ENCODE results near the gene CLGN. TPM values are rescaled to one million over a fixed set of nuclear protein-coding genes. Genes with fewer than 3 reads are reported as not detected.

CLGN gene
- total and polyA plus RNA-seq, 2 of the 13 experiments (the other 11 are each of a cell fraction or from before 2014, with no cell fraction given): 7.2 to 17.0 TPM

- BruUV-seq (replicated peaks): no TSS peak
- Histone ChIP-seq H3K27ac (ENCODE audit: extremely low read length, insufficient read depth, low read length) (no peak overlapping the region), H3K9me3 (ENCODE audit: low read length) (no peaks in the 10 kb centered on the region), H3K4me3 (replicated peaks in 1 of 3; ENCODE audit: insufficient read depth in 1 of 3, low read depth in 2 of 3, low read length in 3 of 3) (no peak overlapping the region), H3K4me1 (ENCODE audit: insufficient read depth, low read length) (no peaks in the 10 kb centered on the region), H3K36me3 (replicated peaks in 1 of 2; ENCODE audit: control insufficient read depth in 1 of 2, insufficient read depth in 2 of 2, low read length in 2 of 2) (no peaks in the 10 kb centered on the region), H2AFZ (ENCODE audit: low read length) (no peak overlapping the region), H3K4me2 (ENCODE audit: low read depth, low read length) (no peak overlapping the region), H3K9ac (ENCODE audit: insufficient read depth, low read depth, low read length) (no peak overlapping the region), H3K79me2 (ENCODE audit: insufficient read depth, low read length) (no peaks in the 10 kb centered on the region), H4K20me1 (ENCODE audit: insufficient read depth, low read length) (no peaks in the 10 kb centered on the region), H3K27me3 (ENCODE audit: control insufficient read depth in 1 of 2, insufficient read depth in 2 of 2, low read length in 2 of 2) (0 out of 5 replicates have a peak, but pooled peaks cover 0 to 2% of the 10 kb centered on the region in 2 experiments)
- POLR2A ChIA-PET: no interaction called here
- no peak for DNase-seq (ENCODE audit: low spot score)
- CTCF ChIA-PET (ENCODE audit: low intra/inter-chr PET ratio, low total read pairs): no interaction called here
- no peak for FAIRE-seq
- no peak for ATAC-seq
- in situ Hi-C loops (cut with HindIII; ENCODE audit: extremely low pct_ligation_motif_present, low pct_unique_long_range_greater_than_20kb): no loop called here
- intact Hi-C loops (cut with micrococcal nuclease; ENCODE audit: unreplicated experiment): loop anchor here (10.0 kb wide), 1 partner anchor 987 kb away; no protein-coding TSS in a partner anchor
- WGBS (ENCODE audit: low lambda C conversion rate): 4% methylated on average over 3 of the region's 3 CpGs
- TF ChIP-seq ZSCAN20 (CRISPR knock-in tag; IDR thresholded peaks at IDR 0.05; ENCODE audit: borderline replicate concordance) (no peak), MED1 (CRISPR knock-in tag; IDR thresholded peaks at IDR 0.05) (no peak), BRD4 (CRISPR knock-in tag; IDR thresholded peaks at IDR 0.05) (no peak), HOXA9 (CRISPR knock-in tag; IDR thresholded peaks at IDR 0.05; ENCODE audit: borderline replicate concordance) (no peak), RBFOX2 (IDR thresholded peaks at IDR 0.05; ENCODE audit: low read depth, low read length) (no peak), RELA (CRISPR knock-in tag; IDR thresholded peaks at IDR 0.05) (no peak), IKZF5 (CRISPR knock-in tag; IDR thresholded peaks at IDR 0.05) (no peak), RAD21 (CRISPR knock-in tag; IDR thresholded peaks at IDR 0.05) (no peak), FOXP4 (CRISPR knock-in tag; IDR thresholded peaks at IDR 0.05) (no peak), ZNF619 (CRISPR knock-in tag; IDR thresholded peaks at IDR 0.05) (no peak), JDP2 (CRISPR knock-in tag; IDR thresholded peaks at IDR 0.05; ENCODE audit: borderline replicate concordance) (no peak), SRSF4 (IDR thresholded peaks at IDR 0.05; ENCODE audit: low read depth, low read length, poor library complexity, severe bottlenecking) (no peak), STAG1 (CRISPR knock-in tag; IDR thresholded peaks at IDR 0.05) (no peak), RXRB (CRISPR knock-in tag; IDR thresholded peaks at IDR 0.05; ENCODE audit: borderline replicate concordance) (no peak), ZMAT5 (CRISPR knock-in tag; IDR thresholded peaks at IDR 0.05; ENCODE audit: borderline replicate concordance, low read depth) (no peak), ZNF232 (CRISPR knock-in tag; IDR thresholded peaks at IDR 0.05; ENCODE audit: borderline replicate concordance) (no peak), ZNF24 (IDR thresholded peaks at IDR 0.05) (no peak), PREB (CRISPR knock-in tag; IDR thresholded peaks at IDR 0.05) (no peak), ZBTB26 (CRISPR knock-in tag; IDR thresholded peaks at IDR 0.05; ENCODE audit: borderline replicate concordance) (no peak)
Observed at GRCh38 chr4:140448162-140448561, 20.7 kb upstream of the CLGN start.
